ENCODE measurements around the gene PHF21A.

- TF ChIP-seq CTCF (IDR thresholded peaks at IDR 0.05 in 4 of 5, conservative IDR thresholded peaks at IDR 0.05 in 1 of 5) (no peak), POLR2A (IDR thresholded peaks at IDR 0.05) (no peak)
These were observed 178.9 kb downstream of the PHF21A start for GRCh38 chr11:45942381-45942780.

All from gastrocnemius medialis (tissue), 4 donors.